ENCODE measurements around the gene MMS19. TPM values are rescaled to one million over a fixed set of nuclear protein-coding genes. Genes with fewer than 3 reads are reported as not detected.
A peak's percentile ranks its signal among the peaks of the same experiment; 100 is the strongest.

The MMS19 gene, protein sequence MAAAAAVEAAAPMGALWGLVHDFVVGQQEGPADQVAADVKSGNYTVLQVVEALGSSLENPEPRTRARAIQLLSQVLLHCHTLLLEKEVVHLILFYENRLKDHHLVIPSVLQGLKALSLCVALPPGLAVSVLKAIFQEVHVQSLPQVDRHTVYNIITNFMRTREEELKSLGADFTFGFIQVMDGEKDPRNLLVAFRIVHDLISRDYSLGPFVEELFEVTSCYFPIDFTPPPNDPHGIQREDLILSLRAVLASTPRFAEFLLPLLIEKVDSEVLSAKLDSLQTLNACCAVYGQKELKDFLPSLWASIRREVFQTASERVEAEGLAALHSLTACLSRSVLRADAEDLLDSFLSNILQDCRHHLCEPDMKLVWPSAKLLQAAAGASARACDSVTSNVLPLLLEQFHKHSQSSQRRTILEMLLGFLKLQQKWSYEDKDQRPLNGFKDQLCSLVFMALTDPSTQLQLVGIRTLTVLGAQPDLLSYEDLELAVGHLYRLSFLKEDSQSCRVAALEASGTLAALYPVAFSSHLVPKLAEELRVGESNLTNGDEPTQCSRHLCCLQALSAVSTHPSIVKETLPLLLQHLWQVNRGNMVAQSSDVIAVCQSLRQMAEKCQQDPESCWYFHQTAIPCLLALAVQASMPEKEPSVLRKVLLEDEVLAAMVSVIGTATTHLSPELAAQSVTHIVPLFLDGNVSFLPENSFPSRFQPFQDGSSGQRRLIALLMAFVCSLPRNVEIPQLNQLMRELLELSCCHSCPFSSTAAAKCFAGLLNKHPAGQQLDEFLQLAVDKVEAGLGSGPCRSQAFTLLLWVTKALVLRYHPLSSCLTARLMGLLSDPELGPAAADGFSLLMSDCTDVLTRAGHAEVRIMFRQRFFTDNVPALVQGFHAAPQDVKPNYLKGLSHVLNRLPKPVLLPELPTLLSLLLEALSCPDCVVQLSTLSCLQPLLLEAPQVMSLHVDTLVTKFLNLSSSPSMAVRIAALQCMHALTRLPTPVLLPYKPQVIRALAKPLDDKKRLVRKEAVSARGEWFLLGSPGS
- total RNA-seq = 65.9 TPM

GRCh38 chr10:97498076-97498840 lies at the start of gene MMS19:
Gene MMS19 (minus strand): TSS chr10:97498422. CDS start chr10:97498384, 38 bp downstream.
- ATAC-seq = peak; percentile 96
- intact Hi-C loops (cut with DNase I) = no loop called here
- peak; percentile 100 for DNase-seq (ENCODE audit: low spot score)

GRCh38 chr10:97547962-97548361 lies 49.7 kb upstream of the MMS19 start:
- ATAC-seq = peak; percentile 23
- intact Hi-C loops (cut with DNase I) = loop anchor here (10.0 kb wide), 1 partner anchor 927 kb away; no protein-coding TSS in a partner anchor

DNA sequence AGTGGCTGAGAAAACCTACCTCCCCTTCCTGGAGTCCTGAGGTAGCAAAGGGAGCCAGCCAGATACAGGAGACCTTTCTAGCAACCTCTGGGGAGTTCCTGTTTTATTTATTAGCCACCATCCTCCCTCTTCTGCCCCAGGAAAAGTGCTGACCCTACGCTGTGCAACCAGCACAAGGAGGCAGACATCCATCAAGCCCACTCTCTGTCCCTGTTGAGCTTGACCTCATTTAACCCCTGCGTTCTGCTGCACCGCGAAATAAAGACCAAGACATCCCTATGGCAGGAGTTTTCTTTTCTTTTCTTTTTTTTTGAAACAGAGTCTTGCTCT lies 49.0 kb upstream of the MMS19 start:
- intact Hi-C loops (cut with DNase I) = loop anchor here (10.0 kb wide), 1 partner anchor 928 kb away; no protein-coding TSS in a partner anchor
- no peak for ATAC-seq
- DNase-seq (ENCODE audit: low spot score) = no peak

More at GRCh38 chr10:97547962-97548361, 49.7 kb upstream of the MMS19 start:
- DNase-seq (ENCODE audit: low spot score) = no peak

- intact Hi-C loops (cut with DNase I) = loop anchor here (10.0 kb wide), 1 partner anchor 928 kb away; no protein-coding TSS in a partner anchor
- DNase-seq (ENCODE audit: low spot score) = no peak
- ATAC-seq = no peak
Measured at GRCh38 chr10:97546456-97547270, 48.4 kb upstream of the MMS19 start.

- DNase-seq (ENCODE audit: low spot score) (peak; percentile 85), ATAC-seq (peak; percentile 89)
- intact Hi-C loops (cut with DNase I) = loop anchor here (10.0 kb wide), 1 partner anchor 932 kb away; no protein-coding TSS in a partner anchor
Measured at GRCh38 chr10:97543025-97543546, 44.9 kb upstream of the MMS19 start.

DNA sequence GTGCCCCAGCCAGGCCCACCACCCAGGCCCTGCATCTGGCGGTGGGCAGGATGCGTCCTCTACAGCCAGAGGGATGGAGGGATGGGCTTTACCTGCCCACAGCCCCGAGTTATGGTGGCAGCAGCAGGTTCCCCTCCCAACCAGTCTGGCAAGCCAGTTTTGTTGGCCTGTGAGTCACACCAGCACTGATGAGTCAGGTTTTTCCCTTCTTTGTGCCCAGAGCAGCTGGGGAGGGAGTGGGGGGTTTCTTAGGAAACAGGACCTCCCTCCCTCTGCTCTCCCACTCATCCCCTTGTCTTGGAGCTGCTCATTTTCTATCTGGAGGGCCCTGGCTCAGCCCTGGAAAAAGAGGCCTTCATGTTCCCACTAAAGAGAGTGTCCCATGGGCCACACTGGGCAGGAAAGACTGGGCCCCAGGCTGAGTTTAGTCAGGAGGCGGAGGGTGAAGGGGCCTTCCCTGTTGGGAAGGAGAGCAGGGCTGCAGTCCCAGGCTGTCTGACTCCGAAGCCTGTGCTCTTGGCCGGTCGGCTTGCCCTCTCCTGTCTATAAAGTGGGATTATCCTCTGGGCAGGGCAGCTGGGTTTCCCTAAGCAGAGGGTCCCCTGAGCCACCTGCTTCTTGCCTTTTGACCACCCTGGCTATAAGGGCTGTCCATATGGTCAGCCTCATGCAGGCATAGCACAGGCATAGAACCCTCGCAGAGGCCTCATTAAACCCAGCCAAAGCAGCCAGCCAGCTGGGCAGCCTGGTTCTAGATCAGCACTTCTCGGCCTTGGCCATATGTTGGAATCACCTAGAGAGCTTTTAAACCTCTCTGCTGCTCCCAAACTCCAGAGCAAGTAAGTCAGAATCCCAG lies 44.2 kb upstream of the MMS19 start:
- DNase-seq (ENCODE audit: low spot score) = peak; percentile 79
- ATAC-seq = peak; percentile 84
- intact Hi-C loops (cut with DNase I) = loop anchor here (10.0 kb wide), 1 partner anchor 932 kb away; no protein-coding TSS in a partner anchor

- ATAC-seq (no peak), DNase-seq (ENCODE audit: low spot score) (no peak)
- intact Hi-C loops (cut with DNase I) = loop anchor here (10.0 kb wide), 1 partner anchor 934 kb away; no protein-coding TSS in a partner anchor
Measured at GRCh38 chr10:97540669-97541500, 42.7 kb upstream of the MMS19 start.

DNA sequence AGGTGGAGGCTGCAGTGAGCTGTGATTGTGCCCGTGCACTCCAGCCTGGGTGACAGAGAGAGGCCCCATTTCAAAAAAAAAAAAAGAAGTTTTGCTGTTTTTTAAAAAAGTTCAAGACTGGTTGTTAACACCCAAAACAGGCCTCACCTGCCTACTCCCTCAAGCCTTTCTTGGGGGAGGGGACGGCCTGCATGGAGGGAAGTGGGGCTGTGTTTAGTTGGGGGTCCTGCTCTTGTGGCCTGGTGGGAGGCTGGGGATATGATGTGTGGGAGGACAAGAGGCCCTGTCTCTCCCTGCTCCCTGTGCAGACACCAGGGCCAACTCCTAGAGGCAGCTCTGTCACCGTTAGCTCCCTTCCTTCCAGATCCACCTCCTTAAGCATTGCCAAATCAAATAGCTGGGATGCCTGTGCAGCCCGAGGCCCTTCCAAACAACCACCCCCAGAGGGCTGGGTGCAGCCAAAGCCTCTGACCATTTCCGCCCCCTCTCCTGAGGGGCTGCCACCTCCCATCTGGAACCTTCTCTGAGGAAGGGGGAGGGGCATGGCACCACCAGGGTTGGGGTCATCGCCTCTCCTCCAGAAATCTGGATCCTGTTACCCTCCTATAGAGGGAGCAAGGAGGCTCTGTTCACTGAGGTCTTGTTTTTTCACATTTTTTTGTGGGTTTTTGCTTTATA lies 41.4 kb upstream of the MMS19 start:
- intact Hi-C loops (cut with DNase I) = loop anchor here (10.0 kb wide), 1 partner anchor 935 kb away; no protein-coding TSS in a partner anchor
- DNase-seq (ENCODE audit: low spot score) (no peak), ATAC-seq (peak; percentile 48)

GRCh38 chr10:97538839-97539238 lies 40.6 kb upstream of the MMS19 start:
- no peak for DNase-seq (ENCODE audit: low spot score)
- intact Hi-C loops (cut with DNase I) = no loop called here
- no peak for ATAC-seq

DNA sequence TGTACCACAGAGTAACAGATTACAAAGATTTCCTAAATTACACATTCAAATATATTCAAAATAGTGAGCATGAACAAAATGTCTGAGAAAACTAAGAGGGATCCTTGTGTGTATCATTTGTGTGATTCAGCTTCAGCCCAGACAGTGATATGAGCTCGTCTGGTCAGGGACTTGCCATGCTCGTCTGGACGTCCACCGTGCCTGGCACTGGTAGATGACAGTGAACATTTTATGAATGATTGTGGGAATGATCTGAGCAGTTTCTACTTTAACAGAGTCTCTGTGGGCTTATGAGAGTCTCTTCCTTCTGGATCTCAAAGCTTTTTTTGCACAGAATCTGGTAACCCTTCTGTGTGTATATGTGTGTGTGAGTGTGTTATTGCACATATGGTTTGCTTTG lies 40.2 kb upstream of the MMS19 start:
- no peak for ATAC-seq
- intact Hi-C loops (cut with DNase I) = no loop called here
- DNase-seq (ENCODE audit: low spot score) = no peak

- intact Hi-C loops (cut with DNase I) = no loop called here
- DNase-seq (ENCODE audit: low spot score) = no peak
- no peak for ATAC-seq
Measured at GRCh38 chr10:97537186-97537869, 39.1 kb upstream of the MMS19 start.

DNA sequence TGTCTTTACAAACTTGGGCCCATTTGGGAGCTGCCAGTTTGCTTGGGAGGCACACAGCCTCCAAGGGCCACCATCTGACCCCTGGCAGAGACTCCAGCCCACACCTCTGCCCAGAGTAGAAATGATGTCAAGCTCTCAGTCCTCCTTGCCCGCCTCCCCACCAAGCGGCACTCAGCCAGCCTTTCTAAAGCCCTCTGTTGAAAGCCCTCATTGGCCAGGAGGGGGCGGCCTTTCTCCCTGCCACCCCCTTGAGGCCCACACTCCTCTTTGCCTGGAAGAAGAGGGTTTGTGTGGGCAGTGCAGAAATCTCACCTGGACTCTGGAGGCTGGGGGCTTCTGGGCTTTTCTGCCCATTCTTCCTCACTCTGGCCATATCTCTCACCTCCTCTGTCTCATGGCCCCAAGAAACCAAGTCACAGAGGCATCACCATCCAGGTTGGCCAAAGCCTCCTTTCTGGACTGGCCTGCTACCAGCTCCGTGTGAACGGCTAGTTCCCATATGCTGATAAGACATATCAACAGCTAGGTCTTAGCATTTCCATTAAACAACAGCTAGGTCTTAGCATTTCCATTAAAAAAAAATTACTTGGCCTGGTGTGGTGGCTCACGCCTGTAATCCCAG lies 36.6 kb upstream of the MMS19 start:
- DNase-seq (ENCODE audit: low spot score) = no peak
- intact Hi-C loops (cut with DNase I) = no loop called here
- ATAC-seq = peak; percentile 9

GRCh38 chr10:97533888-97534287 lies 35.7 kb upstream of the MMS19 start:
- ATAC-seq (no peak), DNase-seq (ENCODE audit: low spot score) (no peak)
- intact Hi-C loops (cut with DNase I) = no loop called here

- peak; percentile 13 for ATAC-seq
- intact Hi-C loops (cut with DNase I) = no loop called here
- no peak for DNase-seq (ENCODE audit: low spot score)
Measured at GRCh38 chr10:97532935-97533671, 34.9 kb upstream of the MMS19 start.

Data from sciatic nerve (tissue), 2 donors.